M059J (cell line): ENCODE results near the gene TRIM26. TPM values are rescaled to one million over a fixed set of nuclear protein-coding genes. Genes with fewer than 3 reads are reported as not detected.
"Not testable (repeated sequence)": the region's sequence is repeated elsewhere in the genome, so short reads cannot be mapped to it uniquely, and the experiment has no call there.

ENCODE experiments used
- DNase-seq: peaks from one replicate; pipeline ENCODE4 v3.0.0-alpha.2; 2012; ENCODE audit warnings: low read depth
- total RNA-seq: library from RNA; depleted of rRNA; stranded (reverse); fragments of >200 nt; shearing (Covaris generic); gene quantifications from 2 replicates; pipeline ENCODE4 v1.2.3, GENCODE V29; 2014; rRNA removed

The TRIM26 gene
- total RNA-seq, 1 experiment from 2014 or later, result 90.0 TPM

DNA sequence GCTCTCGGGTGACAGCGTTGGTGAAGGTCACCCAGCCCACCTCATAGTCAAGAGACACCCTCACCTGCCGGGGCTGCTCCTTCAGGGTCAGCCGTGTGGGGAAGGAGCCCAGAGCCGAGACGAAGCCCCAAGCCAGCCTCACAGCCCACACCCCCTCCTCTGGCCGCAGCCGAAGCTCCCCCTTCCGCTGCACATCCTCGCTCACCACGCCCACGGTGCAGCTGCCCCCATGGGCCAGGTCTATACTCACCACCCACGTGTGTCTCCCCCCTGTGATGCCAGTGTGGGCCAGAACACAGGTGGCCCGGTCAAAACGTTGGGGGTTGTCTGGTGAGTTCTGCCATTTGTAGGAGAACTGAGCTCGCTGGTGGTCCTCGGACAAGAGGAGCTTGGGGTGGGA is 59.1 kb downstream of the TRIM26 start:
- no peak for DNase-seq

DNA sequence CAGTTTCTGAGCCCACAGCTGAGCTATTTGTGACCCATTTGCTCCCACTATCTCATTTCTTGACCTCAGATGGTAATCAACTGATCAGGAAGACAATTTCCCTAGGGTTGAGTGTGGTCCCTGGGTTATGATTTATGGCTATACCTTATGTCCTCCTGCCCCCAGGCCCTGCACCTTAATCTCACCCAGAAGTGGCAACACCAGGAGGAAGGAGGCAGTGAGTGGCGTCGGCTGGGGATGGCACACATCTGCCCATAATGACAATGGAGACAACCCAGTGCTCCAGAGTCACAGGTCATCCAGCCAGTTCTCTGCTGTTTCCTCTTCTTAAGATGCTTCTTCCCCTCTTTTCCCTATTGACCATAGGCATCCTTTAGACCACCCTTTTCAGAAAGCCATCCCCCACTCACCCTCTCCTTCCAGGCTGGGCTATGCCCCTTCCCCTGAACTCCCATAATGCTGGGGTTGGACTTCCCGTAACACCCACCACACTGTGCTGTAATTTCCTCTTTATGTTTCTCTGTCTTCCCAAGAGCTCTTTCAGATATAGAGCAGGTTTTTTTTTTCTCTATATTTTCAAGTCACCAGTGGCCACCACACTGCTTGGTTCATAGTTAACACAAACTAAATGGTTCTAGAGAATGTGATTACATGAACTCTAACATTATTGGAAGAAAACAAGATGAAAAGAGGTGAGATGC is 60.1 kb downstream of the TRIM26 start:
- DNase-seq, result no peak

DNA sequence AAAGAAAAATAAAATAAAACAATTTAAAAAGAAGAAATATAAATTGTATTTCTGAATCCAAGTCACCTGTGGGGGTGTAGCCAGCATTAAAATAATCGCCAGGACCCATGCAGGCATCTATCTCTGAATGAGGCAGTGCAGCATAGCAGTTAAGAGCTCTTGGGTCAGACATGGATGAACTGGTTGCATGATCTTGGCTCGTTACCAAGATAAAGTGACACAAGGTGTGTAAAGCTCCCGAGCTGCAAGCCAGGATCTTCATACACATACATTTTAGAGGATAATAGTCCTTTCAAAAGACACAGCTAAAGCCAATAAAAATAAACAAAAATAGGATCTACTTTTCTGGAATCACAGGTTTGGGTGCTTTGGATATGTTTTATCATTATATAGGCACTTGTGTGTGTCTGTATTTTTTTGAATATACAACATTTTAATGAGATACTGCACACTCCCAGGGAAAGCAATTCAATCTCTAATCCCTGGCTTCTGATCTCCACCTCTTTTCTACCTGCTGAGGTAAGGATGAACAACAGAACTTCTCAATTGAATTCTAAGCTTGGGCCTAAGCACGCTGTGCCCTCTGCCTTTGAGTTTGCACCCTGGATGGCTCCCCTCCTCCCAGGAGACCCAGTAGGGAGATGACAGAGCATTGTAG is 61.1 kb downstream of the TRIM26 start:
- DNase-seq, result no peak

DNA sequence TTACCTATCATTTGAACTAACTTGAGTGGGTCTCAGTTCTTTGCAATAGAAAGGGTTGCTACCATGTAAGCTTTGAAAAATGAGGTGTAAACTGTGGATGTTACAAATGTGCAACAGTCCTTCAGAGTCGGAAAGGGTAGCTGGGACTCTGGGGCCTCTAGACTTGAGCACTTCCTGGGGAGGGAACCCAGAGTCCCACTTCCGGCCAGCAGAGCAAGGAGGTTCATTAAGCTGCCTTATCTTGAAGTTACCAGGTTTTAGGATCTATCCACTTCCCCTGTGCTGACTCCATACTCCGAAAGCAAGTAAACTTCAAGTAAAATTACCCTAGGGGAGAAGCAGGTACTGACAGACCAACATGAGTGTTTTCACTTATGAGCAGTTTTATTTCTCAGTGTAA is 61.6 kb downstream of the TRIM26 start:
- DNase-seq, result no peak

DNA sequence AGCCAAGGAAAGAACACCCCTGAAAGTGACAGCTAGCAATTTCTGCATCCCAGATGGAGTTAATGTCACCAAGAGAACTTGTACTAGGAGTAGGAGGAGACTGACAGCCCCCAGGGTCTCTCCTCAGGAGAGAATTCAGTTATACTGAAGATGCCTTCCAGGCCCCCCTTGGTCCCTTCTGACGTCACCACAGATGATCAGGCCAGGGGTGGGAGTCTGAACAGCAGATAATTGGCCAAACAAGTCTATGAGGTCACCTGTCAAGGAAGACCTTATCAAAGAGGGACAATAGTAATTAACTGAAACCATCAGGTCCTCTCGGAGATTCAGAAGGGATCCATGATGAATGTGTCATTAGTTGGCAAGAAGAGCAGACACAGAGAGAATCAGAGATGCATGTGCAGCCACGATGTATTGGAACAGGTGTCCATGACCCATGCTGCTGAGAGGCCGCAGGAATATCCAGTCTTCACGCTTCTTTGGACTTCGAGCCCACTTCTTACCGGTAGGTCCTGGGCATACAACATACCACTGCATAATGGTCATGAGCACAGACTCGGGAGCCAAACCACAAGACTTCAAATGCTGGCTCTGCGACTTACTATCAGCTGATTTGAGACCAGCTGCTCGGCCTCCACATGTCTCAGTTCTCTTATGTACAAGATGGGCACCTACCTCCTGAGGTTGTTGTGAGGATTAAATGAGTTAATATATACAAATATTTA is 62.4 kb downstream of the TRIM26 start:
- peak; percentile 82 for DNase-seq

DNA sequence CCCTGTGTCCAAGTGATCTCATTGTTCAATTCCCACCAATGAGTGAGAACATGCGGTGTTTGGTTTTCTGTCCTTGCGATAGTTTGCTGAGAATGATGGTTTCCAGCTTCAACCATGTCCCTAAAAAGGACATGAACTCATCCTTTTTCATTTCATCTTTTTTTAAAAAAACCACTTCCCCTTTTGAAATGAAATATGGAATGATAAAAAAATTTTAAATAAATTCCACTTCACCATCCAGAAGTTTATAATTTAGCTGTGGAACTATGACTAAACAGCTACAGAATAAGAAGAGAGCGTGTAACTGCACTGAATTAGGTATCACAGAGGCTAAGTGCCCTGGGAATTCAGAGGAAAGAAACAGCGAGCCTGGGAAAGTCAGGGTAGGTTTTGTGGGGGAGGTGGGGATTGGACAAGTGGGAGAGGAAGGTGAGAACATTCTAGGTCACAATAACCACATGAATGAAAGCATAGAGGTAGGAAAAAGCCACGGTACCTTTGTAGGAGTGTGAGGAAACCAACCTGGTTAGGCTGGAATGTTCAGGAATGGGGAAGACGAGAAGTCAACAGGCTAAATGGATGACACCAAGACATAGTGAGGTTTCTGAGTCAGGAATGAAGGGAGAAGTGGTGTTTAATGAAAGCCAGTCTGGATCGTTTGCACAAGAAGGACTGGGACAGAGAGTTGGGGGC is 63.2 kb downstream of the TRIM26 start:
- DNase-seq, result peak; percentile 34

DNA sequence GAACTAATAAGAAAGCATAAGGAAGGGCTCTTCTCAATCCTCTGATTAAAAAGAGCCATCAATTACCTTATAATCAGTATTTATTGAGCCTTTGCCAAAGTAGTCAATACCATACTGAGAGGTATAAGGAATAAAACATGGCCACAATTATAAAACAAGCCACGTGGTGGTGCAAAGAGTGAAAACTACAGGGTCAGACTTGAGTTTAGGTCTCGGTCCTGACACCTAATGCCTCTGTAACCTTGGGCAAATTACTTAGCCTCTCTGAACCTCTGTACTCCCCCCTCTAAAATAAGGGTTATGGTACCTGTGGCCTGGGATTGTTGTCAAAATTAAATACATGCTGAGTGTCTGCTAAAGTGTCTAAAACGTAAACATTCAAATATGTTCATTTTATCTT is 64.0 kb downstream of the TRIM26 start:
- no peak for DNase-seq

DNA sequence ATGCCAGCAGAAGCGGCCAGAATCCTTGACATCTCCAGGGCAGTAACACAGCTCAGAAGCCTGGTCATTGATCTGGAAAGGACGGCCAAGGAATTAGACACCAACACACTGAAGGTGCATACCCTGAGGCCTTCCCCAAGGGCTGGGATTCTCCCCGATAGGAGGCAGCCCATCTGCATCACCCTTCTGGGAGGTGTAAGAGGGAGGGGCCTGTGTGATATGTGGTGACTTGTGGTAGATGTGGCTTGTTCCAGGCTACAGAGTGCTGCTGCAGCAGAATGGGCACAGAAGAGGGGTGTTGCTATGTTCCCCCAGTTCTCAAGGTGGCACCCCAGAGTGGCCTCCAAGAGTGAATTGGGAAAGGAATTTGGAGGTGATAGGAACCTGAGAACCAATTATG is 66.1 kb downstream of the TRIM26 start:
- DNase-seq, result no peak

DNA sequence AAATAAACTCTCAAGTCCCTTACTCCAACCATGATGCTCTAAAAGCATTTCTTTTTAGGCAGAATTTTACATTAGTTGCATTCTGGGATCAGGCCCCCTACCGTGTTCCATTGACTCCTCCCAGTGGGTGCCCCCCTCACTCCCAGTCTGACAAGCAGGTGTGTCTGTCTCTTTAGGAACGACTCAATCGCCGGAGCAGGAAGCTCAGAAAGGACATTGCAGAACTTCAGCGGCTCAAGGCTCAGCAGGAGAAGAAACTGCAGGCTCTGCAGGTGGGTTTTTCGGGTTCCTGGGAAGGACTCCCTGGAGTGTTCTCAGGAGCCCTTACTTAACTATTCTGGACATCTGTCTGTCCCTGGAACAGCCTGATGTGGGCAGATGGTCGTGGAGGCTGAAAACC is 67.4 kb downstream of the TRIM26 start:
- DNase-seq, result no peak

DNA sequence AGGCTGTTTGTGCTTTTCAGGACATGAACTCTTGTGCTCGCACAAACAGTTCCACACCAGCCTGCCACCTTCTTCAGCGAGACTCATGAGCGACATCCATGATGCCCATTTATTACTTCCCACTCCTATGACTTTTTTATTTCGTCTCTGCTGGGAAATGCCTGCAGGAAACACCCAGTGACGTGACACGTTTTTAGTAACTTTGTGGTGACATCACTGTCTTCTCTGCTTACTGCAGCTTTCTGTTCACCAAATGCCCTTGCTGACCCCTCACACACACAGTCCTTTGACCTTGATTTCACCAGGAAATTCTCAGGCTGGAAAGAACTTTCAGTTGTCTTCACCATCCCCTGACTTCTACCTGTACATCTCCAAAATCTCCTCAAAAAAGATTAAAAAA is 68.4 kb downstream of the TRIM26 start:
- no peak for DNase-seq

DNA sequence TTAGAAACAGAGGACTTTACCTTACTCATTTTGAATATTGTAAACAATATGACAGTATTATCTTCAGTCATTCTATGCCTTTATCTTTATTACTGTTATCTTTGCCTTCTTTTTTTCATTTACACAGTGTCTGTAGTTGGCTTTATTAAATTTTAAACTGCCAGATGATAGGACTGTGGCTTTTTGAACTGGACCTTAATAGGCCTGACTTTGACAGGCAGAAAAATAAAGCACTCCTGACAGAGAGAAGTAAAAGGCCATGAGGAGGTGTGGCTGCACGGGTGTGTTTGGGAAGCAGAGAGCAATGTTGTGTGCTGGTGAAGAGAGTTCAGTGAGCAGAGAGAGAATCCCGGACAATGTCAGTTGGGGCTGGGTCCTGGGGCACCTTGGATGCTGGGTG is 69.4 kb downstream of the TRIM26 start:
- no peak for DNase-seq

DNA sequence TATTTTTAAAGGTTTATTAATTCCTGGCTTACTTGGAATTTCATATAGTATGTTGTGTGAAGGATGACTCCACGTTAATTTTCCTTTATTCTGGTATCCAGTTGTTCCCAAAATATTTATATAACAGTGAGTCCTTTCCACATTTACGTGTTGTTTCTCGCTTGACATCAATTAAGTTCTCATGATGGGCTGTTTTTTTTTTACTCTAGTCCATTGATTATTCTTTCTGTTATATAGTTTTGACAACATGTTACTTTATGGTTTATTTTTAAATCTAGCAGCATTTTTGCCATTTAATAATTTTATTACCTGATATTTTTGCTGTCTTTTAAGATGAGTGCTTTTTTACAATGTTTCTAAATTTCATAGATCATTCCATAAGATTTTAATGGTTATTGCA is 70.5 kb downstream of the TRIM26 start:
- no peak for DNase-seq

DNA sequence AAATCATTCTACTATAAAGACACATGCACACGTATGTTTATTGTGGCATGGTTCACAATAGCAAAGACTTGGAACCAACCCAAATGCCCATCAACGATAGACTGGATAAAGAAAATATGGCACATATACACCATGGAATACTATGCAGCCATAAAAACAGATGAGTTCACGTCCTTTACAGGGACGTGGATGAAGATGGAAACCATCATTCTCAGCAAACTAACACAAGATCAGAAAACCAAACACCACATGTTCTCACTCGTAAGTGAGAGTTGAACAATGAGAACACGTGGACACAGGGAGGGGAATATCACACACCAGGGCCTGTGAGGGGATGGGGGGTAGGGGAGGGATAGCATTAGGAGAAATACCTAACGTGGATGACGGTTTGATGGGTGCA is 73.0 kb downstream of the TRIM26 start:
- not testable (repeated sequence) for DNase-seq

DNA sequence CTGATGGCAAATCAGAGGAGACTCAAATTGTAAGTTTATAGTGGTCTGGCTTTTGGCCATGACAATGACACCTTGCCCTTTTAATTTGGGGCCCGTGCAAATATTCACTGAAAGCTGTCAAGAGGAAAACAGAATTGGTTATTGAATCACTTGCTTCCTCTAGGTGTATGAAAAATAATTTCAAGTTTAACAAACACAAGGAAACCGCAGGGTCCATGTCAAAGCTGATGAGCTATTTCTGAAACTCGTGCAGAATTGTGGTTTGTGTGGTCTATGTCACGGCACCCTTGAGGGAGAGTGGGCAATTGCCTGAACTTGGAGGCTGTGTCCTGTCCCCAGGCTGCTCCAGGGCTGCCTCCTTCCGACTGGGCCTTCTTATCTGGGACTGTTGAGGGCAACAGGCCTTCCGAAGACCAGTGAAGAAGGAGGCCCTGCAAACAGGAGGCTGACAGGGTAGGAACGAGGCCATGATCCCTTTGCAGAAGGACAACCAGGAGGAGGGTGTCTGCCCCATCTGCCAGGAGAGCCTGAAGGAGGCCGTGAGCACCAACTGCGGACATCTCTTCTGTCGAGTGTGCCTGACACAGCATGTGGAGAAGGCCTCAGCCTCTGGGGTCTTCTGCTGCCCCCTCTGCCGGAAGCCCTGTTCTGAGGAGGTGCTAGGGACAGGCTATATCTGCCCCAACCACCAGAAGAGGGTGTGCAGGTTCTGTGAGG is 76.5 kb downstream of the TRIM26 start:
- no peak for DNase-seq

DNA sequence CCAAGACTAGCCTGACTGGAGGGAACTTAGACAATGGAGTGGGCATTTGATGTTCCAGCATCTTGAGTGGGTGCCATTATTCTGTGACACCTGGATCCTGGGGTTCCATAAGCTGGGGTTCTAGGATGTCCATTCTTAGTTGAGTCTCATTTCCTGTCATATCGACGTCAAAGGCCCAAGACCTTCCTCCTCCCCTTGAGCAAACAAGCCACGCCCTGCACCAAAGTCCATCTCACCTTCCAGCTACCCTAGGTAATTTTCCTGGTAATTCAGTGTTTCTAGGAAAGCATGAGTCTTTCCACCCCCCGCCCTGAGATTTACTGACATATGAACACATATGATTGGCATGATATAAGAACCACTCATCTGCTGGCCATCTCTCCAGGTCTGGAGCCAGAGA is 77.4 kb downstream of the TRIM26 start, which contains the start of gene TRIM40:
TSS of gene TRIM40 (plus strand) at position 384 of the 400 bp plus-strand sequence. CDS start 897 bp downstream, outside the sequence.
- DNase-seq, result no peak

DNA sequence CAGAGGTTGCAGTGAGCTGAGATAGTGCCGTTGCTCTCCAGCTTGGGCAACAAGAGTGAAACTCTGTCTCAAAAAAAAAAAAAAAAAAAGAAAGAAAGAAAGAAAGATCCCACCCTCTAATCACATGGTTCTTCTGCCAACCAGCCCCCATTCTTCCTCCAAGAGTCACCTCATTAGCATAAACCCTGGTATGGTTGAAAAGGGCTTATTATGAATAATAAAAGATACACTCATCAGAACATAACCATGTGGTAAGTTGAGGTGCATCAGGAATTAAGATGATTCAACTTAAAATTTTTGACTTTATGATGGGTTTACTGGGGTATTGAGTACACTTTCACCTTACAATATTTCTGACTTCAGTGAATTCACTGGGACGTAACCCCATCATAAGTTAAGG is 78.1 kb downstream of the TRIM26 start:
- DNase-seq, result peak; percentile 53

Other genes starting within 250 kb of the TRIM26 start
- 34.4 and 47.3 TPM in 2 replicates for gene POLR1H, start 152.1 kb downstream of the TRIM26 start, total RNA-seq
- 105 and 112 TPM in 2 replicates for gene PPP1R11, start 146.2 kb downstream of the TRIM26 start, total RNA-seq
- gene RNF39, start 137.6 kb downstream of the TRIM26 start, total RNA-seq, result 0.20 TPM in 1 of 2 replicates, not detected in the other
- not detected in 2 replicates for gene TRIM31, start 100.3 kb downstream of the TRIM26 start, total RNA-seq
- not detected in 2 replicates for gene TRIM40, start 77.3 kb downstream of the TRIM26 start, total RNA-seq
- gene TRIM10, start 52.2 kb downstream of the TRIM26 start, total RNA-seq, result not detected in 2 replicates
- gene TRIM15, start 49.9 kb downstream of the TRIM26 start, total RNA-seq, result not detected in 2 replicates
- 18.0 and 26.8 TPM in 2 replicates for gene TRIM39, start 113.5 kb upstream of the TRIM26 start, total RNA-seq
- gene RPP21, start 131.8 kb upstream of the TRIM26 start, total RNA-seq, result 106 and 156 TPM in 2 replicates